K562 (cell line): ENCODE measurements around the gene PPP1R10. TPM values are rescaled to one million over a fixed set of nuclear protein-coding genes. Genes with fewer than 3 reads are reported as not detected.

Source experiments
- ARHGAP35 ChIP-seq: fragments of 450-650 bp; IDR thresholded peaks from 2 replicates; pipeline ENCODE4 v1.6.1; 2018; ENCODE audit not compliant: partially characterized antibody
- BRF2 ChIP-seq: IDR thresholded peaks from 3 replicates; pipeline ENCODE4 v1.6.1; 2011; ENCODE audit warnings: borderline replicate concordance, mild to moderate bottlenecking; ENCODE audit not compliant: insufficient read length, insufficient read depth
- CREB3 ChIP-seq: fragments of 450-650 bp; conservative IDR thresholded peaks from 2 replicates; pipeline ENCODE4 v1.6.1; 2016; ENCODE audit warnings: missing genetic modification characterization, low read depth, mild to moderate bottlenecking, missing compliant biosample characterization, moderate library complexity
- FOXA3 ChIP-seq, 2 experiments: fragments of 450-650 bp in 1 of 2; sonication (generic) in 1 of 2; formaldehyde crosslinking; IDR thresholded peaks in 1 of 2; conservative IDR thresholded peaks in 1 of 2; 2 replicates each; pipeline versions ENCODE4 v1.4.0 to v1.8.0; 2020 to 2022; ENCODE audit warnings: mild to moderate bottlenecking in 2 of 2, missing genetic modification reagents in 1 of 2
- GABPB1 ChIP-seq: sonication (generic); formaldehyde crosslinking; IDR thresholded peaks from 2 replicates; pipeline ENCODE4 v1.8.0; 2022; ENCODE audit warnings: mild to moderate bottlenecking, missing genetic modification reagents
- HBP1 ChIP-seq: fragments of 450-650 bp; formaldehyde crosslinking; IDR thresholded peaks from 2 replicates; pipeline ENCODE4 v1.4.0; 2022; ENCODE audit warnings: missing genetic modification characterization
- HES1 ChIP-seq: fragments of 450-650 bp; IDR thresholded peaks from 2 replicates; pipeline ENCODE4 v1.6.1; 2016; ENCODE audit warnings: low read depth, mild to moderate bottlenecking, moderate library complexity
- JUND ChIP-seq, 2 experiments: IDR thresholded peaks; 2 replicates in 1 of 2; 3 replicates in 1 of 2; pipeline ENCODE4 v1.6.1; 2011; ENCODE audit warnings: borderline replicate concordance in 2 of 2, low read depth in 2 of 2, low read length in 2 of 2, improper control_type of control experiment in 1 of 2, missing biosample characterization in 1 of 2, missing genetic modification characterization in 1 of 2, missing genetic modification reagents in 1 of 2
- MECOM ChIP-seq: fragments of 250-450 bp; sonication (Bioruptor Pico); IDR thresholded peaks from 2 replicates; pipeline ENCODE4 v1.8.0; 2022; ENCODE audit warnings: inconsistent platforms
- MEF2D ChIP-seq: conservative IDR thresholded peaks from 2 replicates; pipeline ENCODE4 v1.6.1; 2016; ENCODE audit warnings: low read depth, missing genetic modification characterization, missing compliant biosample characterization
- NFRKB ChIP-seq: fragments of 450-650 bp; IDR thresholded peaks from 2 replicates; pipeline ENCODE4 v1.6.1; 2016; ENCODE audit warnings: low read depth
- POU5F1 ChIP-seq: fragments of 150-350 bp; IDR thresholded peaks from 2 replicates; pipeline ENCODE4 v1.6.1; 2014; ENCODE audit warnings: borderline replicate concordance, low read length, low read depth, mild to moderate bottlenecking; ENCODE audit not compliant: partially characterized antibody
- PPARD ChIP-seq: fragments of 250-450 bp; sonication (Bioruptor Pico); IDR thresholded peaks from 2 replicates; pipeline ENCODE4 v1.8.0; 2022; ENCODE audit warnings: inconsistent platforms, mild to moderate bottlenecking, moderate library complexity
- RBM39 ChIP-seq: fragments of 200-400 bp; formaldehyde crosslinking; optimal IDR thresholded peaks from 2 replicates; pipeline ENCODE3; 2018; ENCODE audit warnings: low read depth, low read length
- SETDB1 ChIP-seq: IDR thresholded peaks from one replicate; pipeline ENCODE4 v1.6.1; 2012; ENCODE audit warnings: low read length, control low read depth, inconsistent platforms
- SMARCA4 ChIP-seq: fragments of 450-650 bp; IDR thresholded peaks from 2 replicates; pipeline ENCODE4 v1.6.1; 2016
- SP1 ChIP-seq: sonication (generic); formaldehyde crosslinking; IDR thresholded peaks from 2 replicates; pipeline ENCODE4 v1.8.1; 2022; ENCODE audit warnings: mild to moderate bottlenecking, missing genetic modification reagents
- THRAP3 ChIP-seq: fragments of 450-650 bp; IDR thresholded peaks from 2 replicates; pipeline ENCODE4 v1.6.1; 2016; ENCODE audit warnings: mild to moderate bottlenecking, inconsistent platforms, borderline replicate concordance
- TOE1 ChIP-seq, 2 experiments: fragments of 450-650 bp in 1 of 2; sonication (generic) in 1 of 2; formaldehyde crosslinking in 1 of 2; IDR thresholded peaks; 2 replicates each; pipeline versions ENCODE4 v1.7.1 to v1.8.0; 2016 to 2022; ENCODE audit warnings: borderline replicate concordance in 2 of 2, mild to moderate bottlenecking in 2 of 2, antibody characterized with exemption in 1 of 2, inconsistent platforms in 1 of 2, low read depth in 1 of 2, missing genetic modification reagents in 1 of 2, moderate library complexity in 1 of 2
- ZNF184 ChIP-seq: sonication (generic); formaldehyde crosslinking; IDR thresholded peaks from 2 replicates; pipeline ENCODE4 v1.5.0; 2020; ENCODE audit warnings: missing genetic modification reagents
- ZNF253 ChIP-seq: fragments of 250-450 bp; sonication (Bioruptor Pico); conservative IDR thresholded peaks from 2 replicates; pipeline ENCODE4 v1.6.1; 2021; ENCODE audit warnings: mild to moderate bottlenecking
- ZNF695 ChIP-seq: fragments of 450-650 bp; formaldehyde crosslinking; IDR thresholded peaks from 2 replicates; pipeline ENCODE4 v1.4.0; 2020; ENCODE audit warnings: mild to moderate bottlenecking, moderate library complexity
- ZNF707 ChIP-seq: fragments of 250-450 bp; sonication (Bioruptor Pico); conservative IDR thresholded peaks from 2 replicates; pipeline ENCODE4 v1.8.0; 2022; ENCODE audit warnings: inconsistent platforms, mild to moderate bottlenecking, moderate library complexity
- polyA plus RNA-seq, 8 experiments: library from polyadenylated mRNA; depleted of rRNA in 4 of 8; stranded (reverse) in 5 of 8; unstranded in 3 of 8; fragments of >200 nt; fragmentation: Nextera tagmentation in 2 of 8; fragmentation: Illumina TruSeq in 1 of 8; extraction: Ambion mirVana in 2 of 8; extraction: Trizol in 1 of 8; gene quantifications; 2 replicates each; pipeline versions ENCODE4 v1.2.1 to v1.2.3, GENCODE V29; 2011 to 2014; ENCODE audit warnings: inconsistent platforms in 1 of 8, missing spikeins in 1 of 8
- total RNA-seq, 7 experiments: library from RNA; depleted of rRNA in 6 of 7; stranded (reverse); fragments of >200 nt in 6 of 7; fragmentation: Illumina TruSeq in 2 of 7; extraction: Trizol in 2 of 7; gene quantifications; 2 replicates each; pipeline versions ENCODE4 v1.2.1 to v1.2.3, GENCODE V29; 2011 to 2021; ENCODE audit warnings: low replicate concordance in 1 of 7

PPP1R10 gene
- total and polyA plus RNA-seq, 9 of the 15 experiments (the other 6 are each of a cell fraction or from before 2014, with no cell fraction given): 14.1 to 65.5 (median 32.6) TPM

- TF ChIP-seq HES1 (no peak), MECOM (no peak), ZNF253 (no peak), NFRKB (no peak), SP1 (CRISPR knock-in tag) (peak; percentile 86), THRAP3 (no peak), HBP1 (0 out of 2 replicates have a peak, but pooled peaks have one; percentile 3), SMARCA4 (no peak), BRF2 (no peak), PPARD (CRISPR knock-in tag) (no peak), GABPB1 (peak; percentile 68; the same call in 1 of the 2 replicates), CREB3 (no peak), TOE1 (IDR thresholded peaks at IDR 0.05; ENCODE audit: borderline replicate concordance) (peak; percentile 39; the same call in 1 of the 2 replicates), TOE1 (CRISPR knock-in tag; IDR thresholded peaks at IDR 0.05; ENCODE audit: borderline replicate concordance, low read depth) (peak; percentile 72), MEF2D (tag) (no peak), ARHGAP35 (no peak), FOXA3 (CRISPR knock-in tag; conservative IDR thresholded peaks at IDR 0.05 in 1 of 2, IDR thresholded peaks at IDR 0.05 in 1 of 2) (peak in 1 of 2 experiments; percentile 64; a peak in 1 of 4 replicates), ZNF695 (CRISPR knock-in tag) (no peak), JUND (IDR thresholded peaks at IDR 0.05; ENCODE audit: borderline replicate concordance, low read depth, low read length) (peak; percentile 13; the same call in 1 of the 2 replicates), JUND (tag; IDR thresholded peaks at IDR 0.05; ENCODE audit: borderline replicate concordance, low read depth, low read length) (0 out of 3 replicates have a peak, but pooled peaks have one; percentile 34), ZNF707 (CRISPR knock-in tag) (no peak), ZNF184 (CRISPR knock-in tag) (no peak), POU5F1 (no peak), SETDB1 (no peak), RBM39 (no peak)
Measured at GRCh38 chr6:30647242-30648116, 30.4 kb upstream of the PPP1R10 start (continued).
